Skeletal muscle satellite cell (primary cell): ENCODE data around the gene ACD.
"Not testable (repeated sequence)": the region's sequence is repeated elsewhere in the genome, so short reads cannot be mapped to it uniquely, and the experiment has no call there.

Experiments used
- H3K27me3 ChIP-seq: 2 replicates; pipeline ENCODE4 v1.7.0; 2013; ENCODE audit warnings: low read length; ENCODE audit not compliant: control insufficient read depth, insufficient read depth
- H3K36me3 ChIP-seq: 2 replicates; pipeline ENCODE4 v1.7.0; 2013; ENCODE audit warnings: mild to moderate bottlenecking, control low read depth, low read length; ENCODE audit not compliant: insufficient read depth
- H3K4me1 ChIP-seq: 2 replicates; pipeline ENCODE4 v1.7.0; 2013; ENCODE audit warnings: low read length; ENCODE audit not compliant: control insufficient read depth, insufficient read depth
- H3K4me2 ChIP-seq: 2 replicates; pipeline ENCODE4 v1.7.0; 2013; ENCODE audit warnings: mild to moderate bottlenecking, low read length
- H3K4me3 ChIP-seq: 2 replicates; pipeline ENCODE4 v1.7.0; 2013; ENCODE audit warnings: low read length
- H3K9ac ChIP-seq: 2 replicates; pipeline ENCODE4 v1.7.0; 2013; ENCODE audit warnings: mild to moderate bottlenecking, low read depth, low read length, moderate library complexity
- H3K9me3 ChIP-seq: replicated peaks from 2 replicates; pipeline ENCODE4 v1.7.0; 2013; ENCODE audit warnings: mild to moderate bottlenecking, control low read depth, low read length

The ACD gene

GRCh38 chr16:67694611-67695010, 34.6 kb upstream of the ACD start:
- Histone ChIP-seq H3K36me3 (peaks cover 5% of the 10 kb centered on the region), H3K4me2 (no peak overlapping the region), H3K4me3 (no peak overlapping the region), H3K9ac (no peak overlapping the region), H3K9me3 (no peaks in the 10 kb centered on the region), H3K27me3 (no peaks in the 10 kb centered on the region), H3K4me1 (no peaks in the 10 kb centered on the region)

- H3K9me3 ChIP-seq, H3K4me2 ChIP-seq, H3K4me1 ChIP-seq, H3K27me3 ChIP-seq, H3K9ac ChIP-seq, H3K4me3 ChIP-seq, H3K36me3 ChIP-seq: not testable (repeated sequence)
These were observed 33.6 kb upstream of the ACD start for GRCh38 chr16:67693517-67694285.

GRCh38 chr16:67685388-67686112, 25.5 kb upstream of the ACD start:
- H3K9ac ChIP-seq: no peak overlapping the region
- no peaks in the 10 kb centered on the region for H3K9me3 ChIP-seq
- H3K4me1 ChIP-seq: no peaks in the 10 kb centered on the region
- H3K36me3 ChIP-seq: peaks cover 21% of the 10 kb centered on the region
- H3K4me3 ChIP-seq: no peak overlapping the region
- no peaks in the 10 kb centered on the region for H3K27me3 ChIP-seq
- no peak overlapping the region for H3K4me2 ChIP-seq

- Histone ChIP-seq H3K9me3 (no peaks in the 10 kb centered on the region), H3K27me3 (no peaks in the 10 kb centered on the region), H3K4me2 (no peak overlapping the region), H3K4me1 (no peaks in the 10 kb centered on the region), H3K36me3 (peaks cover 21% of the 10 kb centered on the region), H3K9ac (no peak overlapping the region), H3K4me3 (no peak overlapping the region)
These were observed 23.7 kb upstream of the ACD start for GRCh38 chr16:67683767-67684166.

- Histone ChIP-seq H3K27me3 (no peaks in the 10 kb centered on the region), H3K4me3 (no peak overlapping the region), H3K9ac (no peak overlapping the region), H3K36me3 (peaks cover 21% of the 10 kb centered on the region), H3K4me2 (no peak overlapping the region), H3K4me1 (no peaks in the 10 kb centered on the region), H3K9me3 (no peaks in the 10 kb centered on the region)
These were observed 20.2 kb upstream of the ACD start for GRCh38 chr16:67679935-67680897.

GRCh38 chr16:67678354-67679023, 18.4 kb upstream of the ACD start:
- H3K4me3 ChIP-seq: no peak overlapping the region
- no peak overlapping the region for H3K4me2 ChIP-seq
- peaks cover 7% of the 10 kb centered on the region for H3K4me1 ChIP-seq
- H3K9ac ChIP-seq: no peak overlapping the region
- peaks cover 14% of the 10 kb centered on the region for H3K36me3 ChIP-seq
- no peaks in the 10 kb centered on the region for H3K9me3 ChIP-seq
- H3K27me3 ChIP-seq: no peaks in the 10 kb centered on the region

GRCh38 chr16:67677712-67678111, 17.7 kb upstream of the ACD start:
- H3K4me1 ChIP-seq: peaks cover 15% of the 10 kb centered on the region
- H3K36me3 ChIP-seq: peaks cover 8% of the 10 kb centered on the region
- no peaks in the 10 kb centered on the region for H3K27me3 ChIP-seq
- no peak overlapping the region for H3K9ac ChIP-seq
- H3K9me3 ChIP-seq: no peaks in the 10 kb centered on the region
- H3K4me3 ChIP-seq: no peak overlapping the region
- no peak overlapping the region for H3K4me2 ChIP-seq

GRCh38 chr16:67676939-67677338, 16.9 kb upstream of the ACD start:
- Histone ChIP-seq H3K9me3 (no peaks in the 10 kb centered on the region), H3K9ac (no peak overlapping the region), H3K4me3 (no peak overlapping the region), H3K4me1 (peaks cover 15% of the 10 kb centered on the region), H3K4me2 (no peak overlapping the region), H3K36me3 (peaks cover 6% of the 10 kb centered on the region), H3K27me3 (no peaks in the 10 kb centered on the region)

GRCh38 chr16:67676516-67676915, 16.5 kb upstream of the ACD start:
- peaks cover 6% of the 10 kb centered on the region for H3K36me3 ChIP-seq
- H3K4me2 ChIP-seq: no peak overlapping the region
- H3K4me1 ChIP-seq: peaks cover 15% of the 10 kb centered on the region
- no peak overlapping the region for H3K4me3 ChIP-seq
- no peaks in the 10 kb centered on the region for H3K27me3 ChIP-seq
- no peak overlapping the region for H3K9ac ChIP-seq
- H3K9me3 ChIP-seq: no peaks in the 10 kb centered on the region

GRCh38 chr16:67675999-67676398, 15.9 kb upstream of the ACD start:
- Histone ChIP-seq H3K4me1 (peaks cover 15% of the 10 kb centered on the region), H3K27me3 (no peaks in the 10 kb centered on the region)

GRCh38 chr16:67675579-67675935, 15.5 kb upstream of the ACD start:
- H3K4me1 ChIP-seq: peaks cover 15% of the 10 kb centered on the region
- no peaks in the 10 kb centered on the region for H3K27me3 ChIP-seq
- no peak overlapping the region for H3K4me3 ChIP-seq
- no peaks in the 10 kb centered on the region for H3K9me3 ChIP-seq
- H3K36me3 ChIP-seq: peaks cover 6% of the 10 kb centered on the region
- no peak overlapping the region for H3K4me2 ChIP-seq
- no peak overlapping the region for H3K9ac ChIP-seq

More at GRCh38 chr16:67675999-67676398, 15.9 kb upstream of the ACD start:
- peaks cover 6% of the 10 kb centered on the region for H3K36me3 ChIP-seq
- no peaks in the 10 kb centered on the region for H3K9me3 ChIP-seq
- H3K4me3 ChIP-seq: no peak overlapping the region
- no peak overlapping the region for H3K4me2 ChIP-seq
- H3K9ac ChIP-seq: no peak overlapping the region
